Left lung (tissue), 10 donors: ENCODE measurements around the gene MRPS26. TPM values are rescaled to one million over a fixed set of nuclear protein-coding genes. Genes with fewer than 3 reads are reported as not detected.
"Not testable (repeated sequence)": the region's sequence is repeated elsewhere in the genome, so short reads cannot be mapped to it uniquely, and the experiment has no call there.

Experiments
- ATAC-seq: fragments of 200-7000 bp; cut with Tn5 transposase; one replicate; pipeline ENCODE4 v1.9.1; 2020; ENCODE audit warnings: moderate library complexity
- DNase-seq, 4 donors: peaks; one replicate each; pipeline ENCODE4 v3.0.0-alpha.2; 2013 to 2020
- H3K27ac ChIP-seq, 2 donors: fragments of 200-600 bp; sonication (generic) in 1 of 2; one replicate each; pipeline versions ENCODE4 v1.5.0 to v1.8.0; 2020 to 2021
- H3K27me3 ChIP-seq, 2 donors: fragments of 200-600 bp; sonication (generic) in 1 of 2; one replicate each; pipeline versions ENCODE4 v1.5.0 to v1.8.0; 2020 to 2021
- H3K36me3 ChIP-seq, 2 donors: fragments of 200-600 bp; sonication (generic) in 1 of 2; one replicate each; pipeline versions ENCODE4 v1.5.0 to v1.8.0; 2020 to 2021
- H3K4me1 ChIP-seq, 2 donors: fragments of 200-600 bp; one replicate each; pipeline ENCODE4 v1.8.0; 2021
- H3K4me3 ChIP-seq, 2 donors: fragments of 200-600 bp; sonication (generic) in 1 of 2; one replicate each; pipeline versions ENCODE4 v1.5.0 to v1.8.0; 2020 to 2021; ENCODE audit warnings: mild to moderate bottlenecking in 1 of 2
- H3K9me3 ChIP-seq, 2 donors: fragments of 200-600 bp; sonication (generic) in 1 of 2; one replicate each; pipeline versions ENCODE4 v1.5.0 to v1.8.0; 2020 to 2021
- CTCF ChIP-seq, 2 donors: fragments of 200-600 bp; sonication (generic) in 1 of 2; IDR thresholded peaks; one replicate each; pipeline versions ENCODE4 v1.5.0 to v1.8.0; 2021; ENCODE audit warnings: antibody characterized with exemption in 2 of 2
- intact Hi-C, 2 donors: fragments of 100-400 bp; cut with DNase I; formaldehyde crosslinking; loops; one replicate each; pipeline versions ENCODE4 v1.11.2 to v1.14.2; 2022
- polyA plus RNA-seq, 6 donors: library from polyadenylated mRNA; unstranded; fragments of 120-200 nt; gene quantifications; one replicate each; pipeline ENCODE4 v1.2.1, GENCODE V29; 2013; ENCODE audit not compliant: insufficient read length in 6 of 6
- total RNA-seq, 2 donors: library from RNA; stranded (reverse); fragmentation: NEBNext Ultra II Directional; extraction: Animal tissue kit (Norgen Biotek cat#: 25700); gene quantifications; one replicate each; pipeline ENCODE4 v1.2.1, GENCODE V29; 2021
- donor health status: DM: no; HTN: yes; CAD: no.
- donor health status: DM: no; HTN: no; CAD: no.

The MRPS26 gene
- total and polyA plus RNA-seq, 8 donors, result 36.0 to 57.0 (median 47.2) TPM

- Histone ChIP-seq H3K27me3 (no peaks in the 10 kb centered on the region), H3K4me1 (no peaks in the 10 kb centered on the region), H3K9me3 (no peaks in the 10 kb centered on the region), H3K36me3 (peaks cover 0 to 72% of the 10 kb centered on the region in 2 donors), H3K27ac (no peak overlapping the region), H3K4me3 (no peak overlapping the region)
- intact Hi-C loops, result no loop called here
- ATAC-seq (no peak), DNase-seq (no peak)
- TF ChIP-seq CTCF (IDR thresholded peaks at IDR 0.05), result no peak
Measured at GRCh38 chr20:3021327-3021726, 24.5 kb upstream of the MRPS26 start.

GRCh38 chr20:3021777-3022176 is 24.1 kb upstream of the MRPS26 start:
- no peak for TF ChIP-seq CTCF (IDR thresholded peaks at IDR 0.05)
- no peak for DNase-seq
- Histone ChIP-seq H3K9me3 (no peaks in the 10 kb centered on the region), H3K27me3 (no peaks in the 10 kb centered on the region), H3K36me3 (peaks cover 0 to 72% of the 10 kb centered on the region in 2 donors), H3K4me3 (no peak overlapping the region), H3K27ac (no peak overlapping the region), H3K4me1 (no peaks in the 10 kb centered on the region)
- intact Hi-C loops, result no loop called here
- ATAC-seq, result no peak

GRCh38 chr20:3022559-3023490 is 23.0 kb upstream of the MRPS26 start:
- H3K4me1 ChIP-seq, ATAC-seq, H3K27me3 ChIP-seq, DNase-seq, H3K27ac ChIP-seq, intact Hi-C loops, H3K9me3 ChIP-seq, H3K4me3 ChIP-seq: not testable (repeated sequence)
- peaks cover 0 to 74% of the 10 kb centered on the region in 2 donors for H3K36me3 ChIP-seq

- no peaks in the 10 kb centered on the region for H3K4me1 ChIP-seq
- no peak overlapping the region for H3K27ac ChIP-seq
- no peaks in the 10 kb centered on the region for H3K27me3 ChIP-seq
- no peak overlapping the region for H3K4me3 ChIP-seq
- H3K9me3 ChIP-seq, result no peaks in the 10 kb centered on the region
- no peak for TF ChIP-seq CTCF (IDR thresholded peaks at IDR 0.05)
- DNase-seq (no peak), ATAC-seq (no peak)
- intact Hi-C loops, result no loop called here
- H3K36me3 ChIP-seq, result peaks cover 0 to 97% of the 10 kb centered on the region in 2 donors
Measured at GRCh38 chr20:3027987-3028386, 17.9 kb upstream of the MRPS26 start.

GRCh38 chr20:3031524-3032147 is 14.2 kb upstream of the MRPS26 start:
- Histone ChIP-seq H3K27ac (no peak overlapping the region), H3K9me3 (no peaks in the 10 kb centered on the region), H3K4me1 (no peaks in the 10 kb centered on the region), H3K27me3 (no peaks in the 10 kb centered on the region), H3K4me3 (no peak overlapping the region), H3K36me3 (peaks cover 0 to 94% of the 10 kb centered on the region in 2 donors)
- no peak for TF ChIP-seq CTCF (IDR thresholded peaks at IDR 0.05)
- intact Hi-C loops, result no loop called here
- no peak for DNase-seq
- ATAC-seq, result no peak
